HG02870 (cell line): Measurements from ENCODE around the gene SPINT3.
"Not testable (repeated sequence)": the region's sequence is repeated elsewhere in the genome, so short reads cannot be mapped to it uniquely, and the experiment has no call there.

Experiments
- ATAC-seq: cut with Tn5 transposase; IDR thresholded peaks from one replicate; pipeline ENCODE4 v1.9.1; 2021; ENCODE audit warnings: mild to moderate bottlenecking, moderate library complexity; ENCODE audit not compliant: unreplicated experiment

Gene SPINT3

DNA sequence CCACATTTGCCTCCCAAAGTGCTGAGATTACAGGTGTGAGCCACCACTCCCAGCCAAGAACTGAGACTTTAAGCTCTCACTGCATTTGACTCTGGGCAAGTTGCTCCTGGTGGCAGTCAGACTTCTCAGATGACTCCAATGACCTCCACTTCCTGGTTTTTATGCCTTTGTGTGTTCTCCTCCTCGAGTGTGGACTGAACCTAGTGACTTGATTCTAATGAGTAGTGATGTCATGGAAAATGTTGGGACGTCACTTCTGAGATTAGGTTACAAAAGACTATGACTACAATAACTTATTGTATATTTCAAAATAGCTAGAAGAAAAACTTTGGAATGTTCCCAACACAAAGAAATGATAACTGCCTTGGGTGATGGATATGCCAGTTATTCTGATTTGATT, 12.0 kb downstream of the SPINT3 start:
- ATAC-seq: no peak

DNA sequence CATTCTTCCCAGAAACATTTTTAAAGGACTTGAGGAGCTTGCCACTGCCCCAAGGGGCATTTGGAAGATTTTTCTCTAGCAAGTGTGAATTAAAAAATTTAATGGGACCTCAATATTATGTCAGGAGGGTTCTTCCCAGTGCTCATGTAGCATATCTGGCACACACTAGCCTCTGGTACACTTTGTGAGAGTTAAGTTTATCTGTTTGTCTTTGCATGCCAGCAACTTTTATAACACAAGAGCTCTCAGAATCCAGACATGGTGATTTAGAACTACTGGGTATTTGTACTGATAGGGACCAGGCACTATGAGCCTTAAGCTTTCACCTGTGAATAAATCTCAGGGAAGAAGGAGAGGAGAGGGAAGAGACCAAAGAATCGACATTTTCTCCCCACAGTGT, 12.9 kb downstream of the SPINT3 start:
- no peak for ATAC-seq

- no peak for ATAC-seq
Observed at GRCh38 chr20:45501600-45501999, 13.8 kb downstream of the SPINT3 start.

DNA sequence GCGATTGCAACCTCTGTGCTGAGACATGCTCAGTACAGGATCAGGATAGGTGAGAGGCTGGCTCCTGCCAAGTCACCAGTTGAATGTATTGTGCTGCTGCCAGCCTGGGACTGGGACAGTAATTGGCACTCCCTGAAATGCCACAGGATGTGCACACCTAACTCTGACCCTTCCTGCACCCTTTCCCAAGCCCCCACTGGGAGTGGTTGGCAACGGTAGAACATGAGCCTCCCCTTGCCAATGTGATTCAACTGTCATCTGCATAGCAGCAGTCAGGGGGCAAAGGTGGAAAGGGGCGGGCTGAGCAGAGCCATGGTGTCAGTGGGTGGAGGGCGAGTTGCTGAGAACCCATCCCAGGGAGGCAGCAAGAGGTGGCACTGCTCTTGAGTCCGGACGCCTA, 15.4 kb downstream of the SPINT3 start:
- ATAC-seq: no peak

DNA sequence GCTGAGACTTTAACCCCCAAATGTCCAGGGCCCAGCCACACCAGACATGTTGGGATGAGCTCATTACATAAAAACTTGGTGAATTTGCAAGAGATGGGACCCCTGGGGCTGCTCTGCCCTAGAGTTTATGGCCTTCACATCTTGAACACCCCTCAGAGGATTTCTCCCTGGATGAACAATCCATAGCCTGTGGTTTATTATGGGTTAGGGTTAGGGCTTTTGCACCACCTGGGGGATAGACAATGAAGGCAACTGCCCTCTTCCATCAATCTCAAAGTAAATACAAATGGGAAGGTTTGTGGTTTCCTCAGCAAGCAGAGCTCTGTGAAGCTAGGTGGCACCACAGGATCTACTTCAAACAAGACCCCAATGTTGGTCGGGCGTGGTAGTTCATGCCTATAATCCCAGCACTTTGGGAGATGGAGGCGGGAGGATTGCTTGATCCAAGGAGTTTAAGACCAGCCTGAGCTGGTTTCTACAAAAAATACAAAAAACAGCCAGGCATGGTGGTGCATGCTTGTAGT, 17.4 kb downstream of the SPINT3 start:
- no peak for ATAC-seq

DNA sequence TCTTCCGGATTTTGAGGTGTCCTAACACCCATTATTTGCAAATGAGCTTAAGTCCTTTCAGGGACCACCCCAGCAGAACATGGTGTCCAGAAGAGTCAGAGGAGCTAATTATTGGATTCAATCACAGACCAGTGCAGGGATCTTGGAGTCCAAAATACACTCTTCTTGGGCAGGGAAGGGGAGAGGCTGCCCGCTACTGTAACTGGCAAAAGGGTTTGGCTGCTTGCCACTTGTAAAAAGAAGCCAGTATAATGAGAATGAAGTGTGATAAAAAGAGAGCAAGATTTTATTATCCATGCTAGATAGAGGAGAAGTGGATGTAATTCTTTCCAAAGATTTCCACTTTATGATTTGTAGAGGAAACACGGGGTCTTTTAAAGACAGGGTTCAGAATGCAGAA, 19.3 kb downstream of the SPINT3 start:
- no peak for ATAC-seq

DNA sequence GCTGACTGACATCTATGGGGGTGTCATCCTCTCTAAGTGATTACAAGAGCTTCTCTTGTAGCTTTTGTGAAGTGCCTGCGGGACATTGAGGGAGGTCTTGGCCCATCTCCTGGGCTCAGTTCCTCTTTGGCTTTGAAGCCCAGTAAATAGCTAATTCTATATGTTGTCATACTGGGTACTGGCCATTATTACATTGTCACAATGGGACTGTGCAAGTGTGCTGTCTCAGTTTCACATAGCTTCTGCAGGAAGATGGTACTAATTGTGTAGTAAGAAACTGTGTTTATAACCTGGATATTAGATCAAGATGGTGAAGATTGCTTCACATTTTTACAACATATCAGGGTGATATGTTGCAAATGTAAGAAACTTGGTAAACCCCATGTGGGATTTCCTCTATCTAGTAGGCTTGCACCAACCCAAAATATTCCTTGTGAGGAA, 19.9 kb downstream of the SPINT3 start:
- no peak for ATAC-seq

GRCh38 chr20:45489083-45489531, 26.3 kb downstream of the SPINT3 start:
- ATAC-seq: no peak

GRCh38 chr20:45487231-45487635, 28.2 kb downstream of the SPINT3 start:
- ATAC-seq: no peak

DNA sequence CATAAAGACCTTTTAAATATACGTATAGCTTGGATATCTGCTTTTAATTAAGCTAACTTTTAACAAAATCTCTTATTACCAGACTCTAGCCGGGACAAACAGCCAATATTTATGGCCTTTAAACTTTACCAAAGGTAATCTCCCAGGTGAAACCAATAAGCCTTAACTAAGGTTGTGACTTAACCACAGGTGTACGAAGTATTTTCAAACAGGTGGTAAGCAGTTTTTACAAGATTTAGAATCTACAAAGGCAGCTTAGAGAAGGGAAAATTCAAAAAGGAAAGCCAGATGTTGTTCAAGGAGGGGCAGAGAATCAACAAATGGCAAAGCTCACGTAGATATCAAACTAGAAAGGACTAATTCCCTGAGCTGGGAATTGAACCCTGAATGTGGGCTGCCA, 30.0 kb downstream of the SPINT3 start:
- no peak for ATAC-seq

DNA sequence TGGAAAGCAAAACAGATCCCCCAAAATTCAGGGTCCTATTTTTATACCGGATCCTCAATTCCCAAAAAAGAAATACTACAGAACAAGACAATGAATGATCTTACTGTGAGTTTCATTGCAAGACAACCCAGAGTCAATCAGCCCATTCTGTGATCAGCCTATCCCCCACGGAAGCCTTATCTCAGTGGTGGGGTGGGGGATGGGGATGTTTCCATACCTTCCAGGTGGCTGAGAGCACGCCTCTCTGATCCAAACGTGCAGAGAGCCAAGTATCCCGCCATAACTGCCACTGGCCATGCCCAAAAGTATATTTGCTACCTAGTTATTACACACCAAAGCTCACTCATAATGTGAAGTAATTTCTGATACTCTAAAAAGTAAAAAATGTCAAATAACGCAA, 30.7 kb downstream of the SPINT3 start:
- ATAC-seq: no peak

DNA sequence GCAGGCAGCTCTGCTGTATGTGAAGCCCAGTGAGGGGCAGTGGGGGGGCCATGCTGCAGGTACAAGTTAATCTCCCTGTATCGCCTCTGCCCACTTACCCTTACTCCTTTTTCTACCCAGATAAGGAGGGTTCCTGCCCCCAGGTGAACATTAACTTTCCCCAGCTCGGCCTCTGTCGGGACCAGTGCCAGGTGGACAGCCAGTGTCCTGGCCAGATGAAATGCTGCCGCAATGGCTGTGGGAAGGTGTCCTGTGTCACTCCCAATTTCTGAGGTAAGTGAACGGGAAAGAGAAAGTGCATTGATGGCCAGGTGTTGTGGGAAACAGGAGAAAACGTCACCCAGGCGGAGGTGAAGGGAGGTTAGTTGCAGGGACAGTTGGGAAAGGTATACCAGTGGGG, 35.6 kb downstream of the SPINT3 start:
- no peak for ATAC-seq

DNA sequence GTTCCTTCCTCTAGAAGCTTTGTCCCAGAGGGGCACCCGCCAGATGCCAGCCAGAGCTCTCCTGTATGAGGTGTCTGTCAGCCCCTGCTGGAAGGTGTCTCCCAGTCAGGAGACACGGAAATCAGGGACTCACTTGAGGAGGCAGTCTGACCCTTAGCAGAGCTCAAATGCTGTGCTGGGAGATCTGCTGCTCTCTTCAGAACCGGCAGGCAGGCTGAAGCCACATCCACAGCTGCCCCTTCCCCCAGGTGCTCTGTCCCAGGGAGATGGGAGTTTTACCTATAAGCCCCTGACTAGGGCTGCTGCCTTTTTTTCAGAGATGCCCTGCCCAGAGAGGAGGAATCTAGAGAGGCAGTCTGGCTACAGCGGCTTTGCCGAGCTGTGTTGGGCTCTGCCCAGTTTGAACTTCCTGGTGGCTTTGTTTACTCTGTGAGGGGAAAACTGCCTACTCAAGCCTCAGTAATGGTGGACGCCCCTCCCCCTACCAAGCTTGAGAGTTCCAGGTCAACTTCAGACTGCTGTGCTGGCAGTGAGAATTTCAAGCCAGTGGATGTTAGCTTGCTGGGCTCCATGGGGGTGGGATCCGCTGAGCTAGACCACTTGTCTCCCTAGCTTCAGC, 37.8 kb downstream of the SPINT3 start:
- ATAC-seq: not testable (repeated sequence)

- ATAC-seq: not testable (repeated sequence)
Observed at GRCh38 chr20:45472286-45472685, 43.1 kb downstream of the SPINT3 start.

DNA sequence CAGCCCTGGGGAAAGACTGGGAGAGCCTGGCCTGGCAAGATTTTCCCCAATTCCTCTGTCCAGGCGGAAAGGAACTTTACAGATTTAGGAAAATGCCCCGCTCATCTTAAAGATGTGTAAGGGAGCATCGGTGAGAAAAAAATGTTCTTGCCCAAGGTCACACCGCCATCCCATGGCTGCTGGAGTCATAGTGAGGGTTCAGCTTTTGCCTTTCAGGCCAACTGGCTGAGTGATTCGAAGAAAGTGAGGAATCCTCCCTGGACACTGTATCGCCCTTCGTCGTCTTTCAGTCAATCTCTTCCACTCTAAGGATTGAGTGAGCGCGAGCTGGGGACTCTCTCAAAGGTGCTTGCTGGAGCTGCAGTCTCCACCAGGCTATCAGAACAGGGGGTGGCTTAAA, 44.5 kb downstream of the SPINT3 start:
- ATAC-seq: no peak

DNA sequence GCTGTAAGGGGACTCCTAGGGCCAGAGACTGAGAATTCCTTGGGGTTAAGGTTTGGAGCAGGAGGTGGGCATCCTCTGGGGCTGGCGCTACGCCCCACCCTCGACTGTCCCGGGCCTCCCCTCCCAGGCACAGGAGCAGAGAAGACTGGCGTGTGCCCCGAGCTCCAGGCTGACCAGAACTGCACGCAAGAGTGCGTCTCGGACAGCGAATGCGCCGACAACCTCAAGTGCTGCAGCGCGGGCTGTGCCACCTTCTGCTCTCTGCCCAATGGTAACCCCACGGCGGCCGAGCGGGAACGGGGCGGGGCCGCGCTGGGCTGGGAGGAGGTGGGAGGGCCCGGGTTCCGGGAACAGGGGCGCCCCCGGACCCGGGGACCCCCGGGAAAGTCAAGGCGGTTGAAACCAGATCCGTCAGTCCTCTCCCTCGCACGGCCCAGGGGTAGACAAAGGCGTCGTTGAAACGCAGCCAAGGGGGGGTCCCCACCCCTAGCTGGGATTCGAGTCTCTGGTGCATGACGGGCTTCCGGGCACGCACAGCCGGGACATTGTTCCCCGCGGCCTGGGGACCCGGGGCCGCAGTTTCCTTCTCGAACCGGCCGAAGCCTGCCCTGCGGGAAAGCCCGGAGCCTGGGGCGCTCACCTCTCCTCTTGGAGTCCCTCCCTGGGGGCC, 45.0 kb downstream of the SPINT3 start:
- no peak for ATAC-seq

DNA sequence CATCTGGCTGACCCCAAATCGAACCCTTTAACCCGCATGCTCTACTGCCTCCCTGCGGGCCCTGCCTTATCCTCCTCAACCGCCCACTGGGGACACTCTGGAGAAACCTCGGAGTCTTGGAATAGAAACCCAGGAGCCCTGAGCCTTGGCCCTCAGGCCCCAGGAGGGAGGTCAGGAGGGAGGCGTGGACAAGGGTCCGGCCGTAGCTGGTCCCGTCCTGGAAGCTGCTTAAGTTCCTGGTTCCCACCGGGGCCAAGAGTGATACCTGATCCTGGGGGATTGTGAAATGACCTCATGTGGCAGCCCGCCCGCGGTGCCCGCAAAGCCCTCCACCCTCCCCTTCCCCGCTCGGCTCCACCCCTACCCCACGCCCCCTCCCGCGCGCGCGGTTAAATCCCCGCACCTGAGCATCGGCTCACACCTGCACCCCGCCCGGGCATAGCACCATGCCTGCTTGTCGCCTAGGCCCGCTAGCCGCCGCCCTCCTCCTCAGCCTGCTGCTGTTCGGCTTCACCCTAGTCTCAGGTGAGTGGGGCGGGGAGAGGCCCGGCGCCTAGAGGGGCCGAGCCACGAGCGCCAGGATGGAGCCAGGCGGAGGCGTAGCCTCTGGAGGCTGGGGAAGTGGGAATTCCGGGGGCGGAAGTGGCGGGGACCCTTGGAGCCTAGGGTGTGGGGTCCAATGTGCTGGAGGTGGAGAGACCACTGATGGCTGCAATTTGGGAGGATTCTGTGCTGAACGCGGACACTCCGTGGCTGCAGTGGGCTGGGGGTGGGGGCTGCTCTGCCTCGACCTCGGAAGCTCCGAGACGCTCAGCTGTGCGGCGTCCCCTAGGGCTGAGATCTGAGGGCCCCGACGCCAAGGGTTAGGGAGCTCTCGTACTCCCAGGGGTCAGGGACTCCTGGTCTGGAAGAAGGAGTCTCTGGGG, 45.8 kb downstream of the SPINT3 start, which contains the start of gene WFDC2:
WFDC2 (plus strand) TSS at position 418 of the 926 bp plus-strand sequence; CDS start at position 447, 29 bp downstream.
- no peak for ATAC-seq

GRCh38 chr20:45467861-45468260, 47.6 kb downstream of the SPINT3 start:
- no peak for ATAC-seq

DNA sequence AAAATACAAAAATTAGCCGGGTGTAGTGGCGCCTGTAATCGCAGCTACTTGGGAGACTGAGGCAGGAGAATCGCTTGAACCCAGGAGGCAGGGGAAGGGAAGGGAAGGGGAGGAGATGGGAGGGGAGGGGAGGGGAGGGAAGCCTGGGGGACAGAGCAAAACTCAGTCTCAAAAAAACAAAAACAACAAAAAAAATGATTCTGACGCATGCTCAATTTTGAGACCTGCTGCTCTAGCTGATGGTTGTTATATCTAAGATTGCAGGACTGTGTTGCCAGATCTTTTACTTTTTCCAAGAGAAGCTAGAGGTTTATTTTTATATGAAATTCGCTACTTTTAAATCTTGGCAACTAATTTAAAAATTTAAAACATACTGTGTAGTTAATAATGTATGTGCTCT, 48.2 kb downstream of the SPINT3 start:
- no peak for ATAC-seq

GRCh38 chr20:45465491-45466266, 49.7 kb downstream of the SPINT3 start:
- no peak for ATAC-seq

DNA sequence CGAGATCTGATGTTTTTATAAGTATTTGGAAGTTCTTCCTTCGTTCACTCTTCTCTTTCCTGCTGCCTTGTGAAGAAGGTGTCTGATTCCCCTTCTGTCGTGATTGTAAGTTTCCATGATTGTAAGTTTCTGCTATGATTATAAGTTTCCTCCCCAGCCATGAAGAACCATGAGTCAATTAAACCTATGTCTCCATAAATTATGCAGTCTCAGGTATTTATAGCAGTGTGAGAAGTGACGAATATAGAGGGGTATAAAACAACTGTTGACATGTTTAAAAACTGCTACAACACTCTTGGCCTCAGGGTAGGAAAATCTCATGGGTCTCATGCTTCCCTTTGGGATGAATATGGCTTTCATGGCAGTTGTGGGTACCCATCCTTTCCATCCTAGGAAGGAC, 51.7 kb downstream of the SPINT3 start:
- ATAC-seq: no peak
